Smooth muscle cell (in vitro differentiated cells): ENCODE results near the gene PCARE. TPM values are rescaled to one million over a fixed set of nuclear protein-coding genes. Genes with fewer than 3 reads are reported as not detected.

Source experiments
- DNase-seq: peaks from one replicate; lab custom pipeline; 2025; ENCODE audit not compliant: unreplicated experiment; lab: John Stamatoyannopoulos, UW
- H2AFZ ChIP-seq: fragments of 200-600 bp; sonication (generic); 2 replicates; pipeline ENCODE4 v1.6.0; 2016; ENCODE audit warnings: antibody characterized with exemption, low read depth, mild to moderate bottlenecking
- H3F3A ChIP-seq: fragments of 200-600 bp; sonication (generic); 2 replicates; pipeline ENCODE4 v1.6.0; 2017; ENCODE audit warnings: antibody characterized with exemption, low read depth
- H3K27ac ChIP-seq: fragments of 200-600 bp; sonication (generic); 2 replicates; pipeline ENCODE4 v1.5.1; 2016; ENCODE audit warnings: low read depth, mild to moderate bottlenecking
- H3K27me3 ChIP-seq: fragments of 200-600 bp; sonication (generic); 2 replicates; pipeline ENCODE4 v1.6.1; 2016; ENCODE audit warnings: low read depth, mild to moderate bottlenecking
- H3K36me3 ChIP-seq: fragments of 200-600 bp; sonication (generic); 2 replicates; pipeline ENCODE4 v1.5.1; 2016; ENCODE audit warnings: low read depth
- H3K4me1 ChIP-seq: fragments of 200-600 bp; sonication (generic); 2 replicates; pipeline ENCODE4 v1.5.1; 2016; ENCODE audit warnings: low read depth
- H3K4me2 ChIP-seq: fragments of 200-600 bp; sonication (generic); 2 replicates; pipeline ENCODE4 v1.6.0; 2016; ENCODE audit warnings: mild to moderate bottlenecking
- H3K4me3 ChIP-seq: fragments of 200-600 bp; sonication (generic); 2 replicates; pipeline ENCODE4 v1.5.1; 2016; ENCODE audit warnings: mild to moderate bottlenecking
- H3K79me2 ChIP-seq: fragments of 200-600 bp; sonication (generic); 2 replicates; pipeline ENCODE4 v1.6.0; 2016; ENCODE audit warnings: low read depth, mild to moderate bottlenecking
- H3K9ac ChIP-seq: fragments of 200-600 bp; sonication (generic); 2 replicates; pipeline ENCODE4 v1.6.0; 2016; ENCODE audit warnings: low read depth
- H3K9me3 ChIP-seq: fragments of 200-600 bp; sonication (generic); replicated peaks from 2 replicates; pipeline ENCODE4 v1.5.1; 2016; ENCODE audit warnings: low read depth
- H4K20me1 ChIP-seq: fragments of 200-600 bp; sonication (generic); 2 replicates; pipeline ENCODE4 v1.6.0; 2016; ENCODE audit warnings: low read depth
- WGBS: methylation state at CpG from one replicate; pipeline ENCODE4 v1.1.7; 2016; ENCODE audit warnings: low lambda C conversion rate; 5-methylcytosine and 5-hydroxymethylcytosine counted together
- polyA plus RNA-seq: library from polyadenylated mRNA; unstranded; fragments of >200 nt; fragmentation: Nextera tagmentation; extraction: Ambion mirVana; gene quantifications from 2 replicates; pipeline ENCODE4 v1.2.1, GENCODE V29; 2016
- total RNA-seq: library from RNA; depleted of rRNA; stranded (reverse); fragments of >200 nt; gene quantifications from 2 replicates; pipeline ENCODE4 v1.2.3, GENCODE V29; 2014
- TF ChIP-seq, protein P1 (sequence below): fragments of 200-600 bp; sonication (generic); IDR thresholded peaks from 2 replicates; pipeline ENCODE4 v1.5.1; 2017; ENCODE audit warnings: borderline replicate concordance, mild to moderate bottlenecking, antibody characterized with exemption; ENCODE audit not compliant: insufficient read depth, poor library complexity, severe bottlenecking

Gene PCARE
- total and polyA plus RNA-seq, 2 experiments from 2014 or later: not detected

DNA sequence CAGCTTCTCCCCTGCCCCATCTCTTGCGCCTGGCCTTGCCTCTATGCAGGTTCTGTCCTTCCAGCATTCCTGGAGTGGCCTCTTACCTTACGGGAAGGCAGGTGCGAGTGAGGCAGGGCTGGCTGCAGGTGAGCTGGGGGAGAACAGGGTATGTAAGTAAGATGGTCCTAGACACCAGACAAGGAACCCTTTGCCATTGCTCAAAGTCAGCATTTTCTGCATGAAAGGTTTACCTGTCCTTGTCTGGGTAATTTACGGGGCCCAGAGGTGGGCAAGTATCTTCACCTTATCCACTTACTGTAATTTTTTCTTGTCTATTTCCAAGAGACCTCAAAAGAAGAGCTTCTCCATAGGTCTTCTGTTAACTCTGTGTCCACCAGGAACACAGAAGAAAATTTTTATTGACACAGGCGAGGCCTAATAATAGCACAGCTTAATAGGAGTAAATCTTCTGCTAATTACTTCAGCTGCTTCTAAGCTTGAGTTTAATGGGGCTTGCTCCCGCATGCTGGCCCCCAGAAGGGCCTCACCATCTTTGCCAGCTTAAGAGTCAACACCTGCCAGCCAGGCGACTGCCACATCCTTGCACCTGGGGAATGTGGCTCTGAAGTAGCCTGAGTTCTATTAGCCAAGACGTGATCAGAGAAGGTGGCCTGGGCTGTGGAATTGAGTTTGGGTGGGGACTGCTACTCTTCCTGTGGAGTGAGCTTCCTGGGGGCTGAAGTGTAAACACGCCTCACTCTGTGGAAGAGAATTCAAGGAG, 27.1 kb downstream of the PCARE start:
- DNase-seq: no peak
- Histone ChIP-seq H4K20me1 (no peaks in the 10 kb centered on the region), H2AFZ (no peak overlapping the region), H3K36me3 (no peaks in the 10 kb centered on the region), H3K27ac (no peak overlapping the region), H3K9ac (no peak overlapping the region), H3K79me2 (no peaks in the 10 kb centered on the region), H3K9me3 (no peaks in the 10 kb centered on the region), H3K4me1 (no peaks in the 10 kb centered on the region), H3K4me3 (no peak overlapping the region), H3K27me3 (no peaks in the 10 kb centered on the region), H3F3A (no peaks in the 10 kb centered on the region), H3K4me2 (no peak overlapping the region)
- WGBS: 94% methylated on average over 9 of the region's 9 CpGs
- TF ChIP-seq, protein P1, sequence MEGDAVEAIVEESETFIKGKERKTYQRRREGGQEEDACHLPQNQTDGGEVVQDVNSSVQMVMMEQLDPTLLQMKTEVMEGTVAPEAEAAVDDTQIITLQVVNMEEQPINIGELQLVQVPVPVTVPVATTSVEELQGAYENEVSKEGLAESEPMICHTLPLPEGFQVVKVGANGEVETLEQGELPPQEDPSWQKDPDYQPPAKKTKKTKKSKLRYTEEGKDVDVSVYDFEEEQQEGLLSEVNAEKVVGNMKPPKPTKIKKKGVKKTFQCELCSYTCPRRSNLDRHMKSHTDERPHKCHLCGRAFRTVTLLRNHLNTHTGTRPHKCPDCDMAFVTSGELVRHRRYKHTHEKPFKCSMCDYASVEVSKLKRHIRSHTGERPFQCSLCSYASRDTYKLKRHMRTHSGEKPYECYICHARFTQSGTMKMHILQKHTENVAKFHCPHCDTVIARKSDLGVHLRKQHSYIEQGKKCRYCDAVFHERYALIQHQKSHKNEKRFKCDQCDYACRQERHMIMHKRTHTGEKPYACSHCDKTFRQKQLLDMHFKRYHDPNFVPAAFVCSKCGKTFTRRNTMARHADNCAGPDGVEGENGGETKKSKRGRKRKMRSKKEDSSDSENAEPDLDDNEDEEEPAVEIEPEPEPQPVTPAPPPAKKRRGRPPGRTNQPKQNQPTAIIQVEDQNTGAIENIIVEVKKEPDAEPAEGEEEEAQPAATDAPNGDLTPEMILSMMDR: no peak

DNA sequence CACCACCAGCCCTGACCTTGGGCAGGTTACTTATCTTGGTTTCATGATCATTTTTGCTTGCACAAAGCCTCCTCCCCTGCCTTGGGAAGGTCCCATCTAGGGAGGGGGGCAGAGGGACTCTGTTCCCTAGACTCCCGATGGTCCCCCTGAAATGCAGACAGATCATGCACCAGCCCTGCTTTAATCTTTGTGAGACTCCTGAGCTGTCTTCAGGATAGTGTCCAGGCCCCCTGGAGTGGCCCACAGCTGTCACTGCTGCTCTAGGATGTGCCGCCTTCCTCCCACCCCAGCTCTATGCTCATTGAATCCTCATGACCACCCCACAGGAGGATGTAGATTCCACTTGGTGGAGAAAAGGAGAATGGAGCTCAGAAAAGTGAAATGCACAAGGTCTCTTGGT, 28.0 kb downstream of the PCARE start:
- 81% methylated on average over 2 of the region's 2 CpGs for WGBS
- H3K9me3 ChIP-seq: no peaks in the 10 kb centered on the region

DNA sequence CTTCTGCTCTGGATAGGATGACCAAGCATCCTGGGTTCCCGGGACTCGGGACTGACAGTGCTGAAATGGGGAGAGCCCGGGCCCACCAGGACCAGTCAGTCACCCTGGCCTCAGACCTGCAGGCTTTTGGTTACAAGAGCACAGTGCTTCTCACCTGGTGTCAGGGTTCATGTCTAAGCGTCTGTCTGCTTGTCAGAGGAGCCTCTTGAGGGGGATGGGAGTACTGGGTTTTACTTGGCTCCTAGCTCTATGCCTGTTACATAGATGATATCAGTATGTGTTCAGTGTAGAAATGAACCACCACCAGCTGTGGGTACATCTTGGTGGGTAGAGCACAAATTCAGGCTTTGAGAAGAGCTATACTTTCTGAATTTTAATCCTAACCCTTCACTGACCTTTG, 29.9 kb downstream of the PCARE start:
- H3K27me3 ChIP-seq: no peaks in the 10 kb centered on the region
- H3K9me3 ChIP-seq: no peaks in the 10 kb centered on the region
- TF ChIP-seq, protein P1: no peak
- H3K4me3 ChIP-seq: no peak overlapping the region
- H2AFZ ChIP-seq: no peak overlapping the region
- no peaks in the 10 kb centered on the region for H4K20me1 ChIP-seq
- no peaks in the 10 kb centered on the region for H3F3A ChIP-seq
- no peak overlapping the region for H3K9ac ChIP-seq
- no peak overlapping the region for H3K4me2 ChIP-seq
- no peaks in the 10 kb centered on the region for H3K36me3 ChIP-seq
- H3K27ac ChIP-seq: no peak overlapping the region
- H3K79me2 ChIP-seq: no peaks in the 10 kb centered on the region
- DNase-seq: no peak
- WGBS: 90% methylated on average over 4 of the region's 4 CpGs
- H3K4me1 ChIP-seq: no peaks in the 10 kb centered on the region

More for the DNA sequence above, 28.0 kb downstream of the PCARE start:
- H3K4me1 ChIP-seq: no peaks in the 10 kb centered on the region
- no peak overlapping the region for H3K4me3 ChIP-seq
- TF ChIP-seq, protein P1: no peak
- no peak overlapping the region for H3K4me2 ChIP-seq
- DNase-seq: no peak
- H3F3A ChIP-seq: no peaks in the 10 kb centered on the region
- H2AFZ ChIP-seq: no peak overlapping the region
- no peaks in the 10 kb centered on the region for H3K36me3 ChIP-seq
- H3K9ac ChIP-seq: no peak overlapping the region
- no peaks in the 10 kb centered on the region for H4K20me1 ChIP-seq
- no peak overlapping the region for H3K27ac ChIP-seq
- no peaks in the 10 kb centered on the region for H3K79me2 ChIP-seq
- no peaks in the 10 kb centered on the region for H3K27me3 ChIP-seq

DNA sequence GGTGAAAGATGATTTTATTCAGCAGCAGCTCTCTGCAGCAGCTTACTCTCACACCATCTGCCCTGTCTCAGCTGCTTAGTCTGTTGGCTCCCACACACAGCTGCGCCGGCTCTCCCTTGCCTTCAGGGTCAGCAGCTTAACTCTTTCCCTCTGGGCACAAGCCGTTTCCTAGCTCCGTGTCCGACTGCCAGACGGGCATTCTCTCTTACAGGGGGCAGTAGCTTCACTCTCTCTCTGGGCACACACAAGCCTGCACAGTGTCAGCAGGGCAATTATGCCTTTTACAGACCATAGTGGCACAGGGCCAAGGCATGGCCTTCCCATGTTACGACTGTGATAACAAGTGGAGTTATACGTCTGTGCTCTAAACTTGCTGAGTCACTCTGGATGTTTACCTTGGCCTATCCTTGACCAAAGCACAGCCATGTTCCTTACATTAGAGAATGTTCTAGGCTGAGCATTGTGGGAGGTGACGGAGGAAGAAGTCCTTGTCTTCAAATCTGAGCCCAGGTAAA, 31.7 kb downstream of the PCARE start:
- no peaks in the 10 kb centered on the region for H3K4me1 ChIP-seq
- no peak overlapping the region for H3K4me2 ChIP-seq
- no peaks in the 10 kb centered on the region for H4K20me1 ChIP-seq
- no peak overlapping the region for H3K27ac ChIP-seq
- H3K27me3 ChIP-seq: no peaks in the 10 kb centered on the region
- no peaks in the 10 kb centered on the region for H3K9me3 ChIP-seq
- no peak for DNase-seq
- H3K36me3 ChIP-seq: no peaks in the 10 kb centered on the region
- no peaks in the 10 kb centered on the region for H3K79me2 ChIP-seq
- H3K4me3 ChIP-seq: no peak overlapping the region
- H2AFZ ChIP-seq: no peak overlapping the region
- WGBS: 40% methylated on average over 9 of the region's 9 CpGs
- no peaks in the 10 kb centered on the region for H3F3A ChIP-seq
- TF ChIP-seq, protein P1: no peak
- no peak overlapping the region for H3K9ac ChIP-seq
